Measurements from ENCODE around the gene CES2. TPM values are rescaled to one million over a fixed set of nuclear protein-coding genes. Genes with fewer than 3 reads are reported as not detected.

Gene CES2
- total RNA-seq, 1 experiment from 2014 or later: 29.7 TPM

DNA sequence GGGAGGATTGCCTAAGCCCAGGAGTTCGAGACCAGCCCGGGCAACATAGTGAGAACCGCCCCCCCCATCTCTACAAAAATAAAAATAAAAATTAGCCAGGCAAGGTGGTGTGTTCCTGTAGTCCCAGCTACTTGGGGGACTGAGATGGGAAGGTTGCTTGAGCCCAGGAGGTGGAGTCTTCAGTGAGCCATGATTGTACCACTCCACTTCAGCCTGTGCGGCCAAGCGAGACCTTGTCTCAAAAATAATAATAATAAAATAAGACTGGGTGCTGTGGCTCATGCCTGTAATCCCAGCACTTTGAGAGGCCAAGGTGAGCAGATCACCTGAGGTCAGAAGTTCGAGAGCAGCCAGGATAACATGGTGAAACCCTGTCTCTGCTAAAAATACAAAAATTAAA is 43.5 kb upstream of the CES2 start:
- no peak for DNase-seq (ENCODE audit: low spot score)
- ChIA-PET CTCF (interaction anchor here (1.0 to 11.5 kb wide), 7 partner anchors 12 to 69 kb away, joined by 4 to 175 read pairs (median 6); partner anchors contain the start of genes CES3, NAE1 and RRAD), POLR2A (no interaction called here)
- Mint-ChIP-seq H3K4me3 (no peak overlapping the region), H3K36me3 (peaks cover 2% of the 10 kb centered on the region; the same call in 1 of the 2 replicates), H3K27me3 (ENCODE audit: low read depth) (no peaks in the 10 kb centered on the region), H3K9me3 (no peaks in the 10 kb centered on the region), H3K27ac (no peak overlapping the region), H3K4me1 (peaks cover 7% of the 10 kb centered on the region)
- TF ChIP-seq ESRRA (CRISPR knock-in tag; IDR thresholded peaks at IDR 0.05; ENCODE audit: borderline replicate concordance) (no peak), CBFB (CRISPR knock-in tag; IDR thresholded peaks at IDR 0.05; ENCODE audit: low read depth) (no peak), NFE2L1 (CRISPR knock-in tag; IDR thresholded peaks at IDR 0.05) (no peak)
- no peak for ATAC-seq

DNA sequence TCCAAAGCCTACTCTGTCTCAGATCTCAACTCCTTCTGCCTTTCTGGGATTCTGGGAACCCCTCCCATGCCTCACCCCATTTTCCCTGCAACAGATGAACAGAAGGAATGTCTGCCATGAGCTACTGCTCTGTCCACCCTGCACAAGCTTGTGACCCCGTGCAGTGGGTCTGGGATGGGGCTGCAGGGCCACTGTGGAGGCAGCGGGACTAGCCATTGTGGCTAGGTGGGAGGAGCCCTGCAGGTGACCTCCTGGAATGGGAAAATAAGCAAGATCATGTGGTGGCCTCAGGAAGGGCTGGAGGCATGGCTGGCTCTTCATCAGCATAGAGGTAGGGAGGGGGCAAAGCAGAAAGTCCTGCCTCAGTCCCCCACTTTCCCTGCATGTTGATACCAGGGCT is 41.3 kb upstream of the CES2 start:
- Mint-ChIP-seq H3K4me3 (no peak overlapping the region), H3K27me3 (ENCODE audit: low read depth) (no peaks in the 10 kb centered on the region), H3K36me3 (no peaks in the 10 kb centered on the region), H3K9me3 (no peaks in the 10 kb centered on the region), H3K4me1 (no peaks in the 10 kb centered on the region), H3K27ac (no peak overlapping the region)
- DNase-seq (ENCODE audit: low spot score) (no peak), ATAC-seq (no peak; the same call in 1 of the 2 replicates)
- ChIA-PET CTCF (interaction anchor here (1.3 to 11.5 kb wide), 9 partner anchors 10 to 261 kb away, joined by 4 to 175 read pairs (median 11); partner anchors contain the start of genes PDP2 and RRAD), POLR2A (no interaction called here)
- TF ChIP-seq, protein P1, sequence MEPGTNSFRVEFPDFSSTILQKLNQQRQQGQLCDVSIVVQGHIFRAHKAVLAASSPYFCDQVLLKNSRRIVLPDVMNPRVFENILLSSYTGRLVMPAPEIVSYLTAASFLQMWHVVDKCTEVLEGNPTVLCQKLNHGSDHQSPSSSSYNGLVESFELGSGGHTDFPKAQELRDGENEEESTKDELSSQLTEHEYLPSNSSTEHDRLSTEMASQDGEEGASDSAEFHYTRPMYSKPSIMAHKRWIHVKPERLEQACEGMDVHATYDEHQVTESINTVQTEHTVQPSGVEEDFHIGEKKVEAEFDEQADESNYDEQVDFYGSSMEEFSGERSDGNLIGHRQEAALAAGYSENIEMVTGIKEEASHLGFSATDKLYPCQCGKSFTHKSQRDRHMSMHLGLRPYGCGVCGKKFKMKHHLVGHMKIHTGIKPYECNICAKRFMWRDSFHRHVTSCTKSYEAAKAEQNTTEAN (CRISPR knock-in tag; IDR thresholded peaks at IDR 0.05): no peak
- TF ChIP-seq, protein P2, sequence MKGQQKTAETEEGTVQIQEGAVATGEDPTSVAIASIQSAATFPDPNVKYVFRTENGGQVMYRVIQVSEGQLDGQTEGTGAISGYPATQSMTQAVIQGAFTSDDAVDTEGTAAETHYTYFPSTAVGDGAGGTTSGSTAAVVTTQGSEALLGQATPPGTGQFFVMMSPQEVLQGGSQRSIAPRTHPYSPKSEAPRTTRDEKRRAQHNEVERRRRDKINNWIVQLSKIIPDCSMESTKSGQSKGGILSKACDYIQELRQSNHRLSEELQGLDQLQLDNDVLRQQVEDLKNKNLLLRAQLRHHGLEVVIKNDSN (CRISPR knock-in tag; IDR thresholded peaks at IDR 0.05): no peak
- TF ChIP-seq FOXP1 (CRISPR knock-in tag; IDR thresholded peaks at IDR 0.05; ENCODE audit: borderline replicate concordance) (no peak), ZNF423 (CRISPR knock-in tag; IDR thresholded peaks at IDR 0.05) (no peak), EMX1 (CRISPR knock-in tag; IDR thresholded peaks at IDR 0.05) (no peak), NFE2L1 (CRISPR knock-in tag; IDR thresholded peaks at IDR 0.05) (no peak), ZNF232 (CRISPR knock-in tag; IDR thresholded peaks at IDR 0.05) (no peak), ZNF121 (CRISPR knock-in tag; IDR thresholded peaks at IDR 0.05) (no peak)
- TF ChIP-seq, protein P3, sequence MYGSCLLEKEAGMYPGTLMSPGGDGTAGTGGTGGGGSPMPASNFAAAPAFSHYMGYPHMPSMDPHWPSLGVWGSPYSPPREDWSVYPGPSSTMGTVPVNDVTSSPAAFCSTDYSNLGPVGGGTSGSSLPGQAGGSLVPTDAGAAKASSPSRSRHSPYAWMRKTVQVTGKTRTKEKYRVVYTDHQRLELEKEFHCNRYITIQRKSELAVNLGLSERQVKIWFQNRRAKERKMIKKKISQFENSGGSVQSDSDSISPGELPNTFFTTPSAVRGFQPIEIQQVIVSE (CRISPR knock-in tag; IDR thresholded peaks at IDR 0.05; ENCODE audit: borderline replicate concordance): no peak
- TF ChIP-seq, protein P4, sequence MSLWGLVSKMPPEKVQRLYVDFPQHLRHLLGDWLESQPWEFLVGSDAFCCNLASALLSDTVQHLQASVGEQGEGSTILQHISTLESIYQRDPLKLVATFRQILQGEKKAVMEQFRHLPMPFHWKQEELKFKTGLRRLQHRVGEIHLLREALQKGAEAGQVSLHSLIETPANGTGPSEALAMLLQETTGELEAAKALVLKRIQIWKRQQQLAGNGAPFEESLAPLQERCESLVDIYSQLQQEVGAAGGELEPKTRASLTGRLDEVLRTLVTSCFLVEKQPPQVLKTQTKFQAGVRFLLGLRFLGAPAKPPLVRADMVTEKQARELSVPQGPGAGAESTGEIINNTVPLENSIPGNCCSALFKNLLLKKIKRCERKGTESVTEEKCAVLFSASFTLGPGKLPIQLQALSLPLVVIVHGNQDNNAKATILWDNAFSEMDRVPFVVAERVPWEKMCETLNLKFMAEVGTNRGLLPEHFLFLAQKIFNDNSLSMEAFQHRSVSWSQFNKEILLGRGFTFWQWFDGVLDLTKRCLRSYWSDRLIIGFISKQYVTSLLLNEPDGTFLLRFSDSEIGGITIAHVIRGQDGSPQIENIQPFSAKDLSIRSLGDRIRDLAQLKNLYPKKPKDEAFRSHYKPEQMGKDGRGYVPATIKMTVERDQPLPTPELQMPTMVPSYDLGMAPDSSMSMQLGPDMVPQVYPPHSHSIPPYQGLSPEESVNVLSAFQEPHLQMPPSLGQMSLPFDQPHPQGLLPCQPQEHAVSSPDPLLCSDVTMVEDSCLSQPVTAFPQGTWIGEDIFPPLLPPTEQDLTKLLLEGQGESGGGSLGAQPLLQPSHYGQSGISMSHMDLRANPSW (CRISPR knock-in tag; conservative IDR thresholded peaks at IDR 0.05; ENCODE audit: low read depth): no peak
- TF ChIP-seq, protein P5, sequence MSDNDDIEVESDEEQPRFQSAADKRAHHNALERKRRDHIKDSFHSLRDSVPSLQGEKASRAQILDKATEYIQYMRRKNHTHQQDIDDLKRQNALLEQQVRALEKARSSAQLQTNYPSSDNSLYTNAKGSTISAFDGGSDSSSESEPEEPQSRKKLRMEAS (CRISPR knock-in tag; IDR thresholded peaks at IDR 0.05): no peak
- TF ChIP-seq, protein P6, sequence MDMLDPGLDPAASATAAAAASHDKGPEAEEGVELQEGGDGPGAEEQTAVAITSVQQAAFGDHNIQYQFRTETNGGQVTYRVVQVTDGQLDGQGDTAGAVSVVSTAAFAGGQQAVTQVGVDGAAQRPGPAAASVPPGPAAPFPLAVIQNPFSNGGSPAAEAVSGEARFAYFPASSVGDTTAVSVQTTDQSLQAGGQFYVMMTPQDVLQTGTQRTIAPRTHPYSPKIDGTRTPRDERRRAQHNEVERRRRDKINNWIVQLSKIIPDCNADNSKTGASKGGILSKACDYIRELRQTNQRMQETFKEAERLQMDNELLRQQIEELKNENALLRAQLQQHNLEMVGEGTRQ (CRISPR knock-in tag; IDR thresholded peaks at IDR 0.05): no peak
- TF ChIP-seq, protein P7, sequence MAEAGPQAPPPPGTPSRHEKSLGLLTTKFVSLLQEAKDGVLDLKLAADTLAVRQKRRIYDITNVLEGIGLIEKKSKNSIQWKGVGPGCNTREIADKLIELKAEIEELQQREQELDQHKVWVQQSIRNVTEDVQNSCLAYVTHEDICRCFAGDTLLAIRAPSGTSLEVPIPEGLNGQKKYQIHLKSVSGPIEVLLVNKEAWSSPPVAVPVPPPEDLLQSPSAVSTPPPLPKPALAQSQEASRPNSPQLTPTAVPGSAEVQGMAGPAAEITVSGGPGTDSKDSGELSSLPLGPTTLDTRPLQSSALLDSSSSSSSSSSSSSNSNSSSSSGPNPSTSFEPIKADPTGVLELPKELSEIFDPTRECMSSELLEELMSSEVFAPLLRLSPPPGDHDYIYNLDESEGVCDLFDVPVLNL (CRISPR knock-in tag; IDR thresholded peaks at IDR 0.05; ENCODE audit: borderline replicate concordance, low read depth): no peak
- TF ChIP-seq, protein P8, sequence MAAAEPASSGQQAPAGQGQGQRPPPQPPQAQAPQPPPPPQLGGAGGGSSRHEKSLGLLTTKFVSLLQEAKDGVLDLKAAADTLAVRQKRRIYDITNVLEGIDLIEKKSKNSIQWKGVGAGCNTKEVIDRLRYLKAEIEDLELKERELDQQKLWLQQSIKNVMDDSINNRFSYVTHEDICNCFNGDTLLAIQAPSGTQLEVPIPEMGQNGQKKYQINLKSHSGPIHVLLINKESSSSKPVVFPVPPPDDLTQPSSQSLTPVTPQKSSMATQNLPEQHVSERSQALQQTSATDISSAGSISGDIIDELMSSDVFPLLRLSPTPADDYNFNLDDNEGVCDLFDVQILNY (CRISPR knock-in tag; IDR thresholded peaks at IDR 0.05): no peak
- TF ChIP-seq, protein P9, sequence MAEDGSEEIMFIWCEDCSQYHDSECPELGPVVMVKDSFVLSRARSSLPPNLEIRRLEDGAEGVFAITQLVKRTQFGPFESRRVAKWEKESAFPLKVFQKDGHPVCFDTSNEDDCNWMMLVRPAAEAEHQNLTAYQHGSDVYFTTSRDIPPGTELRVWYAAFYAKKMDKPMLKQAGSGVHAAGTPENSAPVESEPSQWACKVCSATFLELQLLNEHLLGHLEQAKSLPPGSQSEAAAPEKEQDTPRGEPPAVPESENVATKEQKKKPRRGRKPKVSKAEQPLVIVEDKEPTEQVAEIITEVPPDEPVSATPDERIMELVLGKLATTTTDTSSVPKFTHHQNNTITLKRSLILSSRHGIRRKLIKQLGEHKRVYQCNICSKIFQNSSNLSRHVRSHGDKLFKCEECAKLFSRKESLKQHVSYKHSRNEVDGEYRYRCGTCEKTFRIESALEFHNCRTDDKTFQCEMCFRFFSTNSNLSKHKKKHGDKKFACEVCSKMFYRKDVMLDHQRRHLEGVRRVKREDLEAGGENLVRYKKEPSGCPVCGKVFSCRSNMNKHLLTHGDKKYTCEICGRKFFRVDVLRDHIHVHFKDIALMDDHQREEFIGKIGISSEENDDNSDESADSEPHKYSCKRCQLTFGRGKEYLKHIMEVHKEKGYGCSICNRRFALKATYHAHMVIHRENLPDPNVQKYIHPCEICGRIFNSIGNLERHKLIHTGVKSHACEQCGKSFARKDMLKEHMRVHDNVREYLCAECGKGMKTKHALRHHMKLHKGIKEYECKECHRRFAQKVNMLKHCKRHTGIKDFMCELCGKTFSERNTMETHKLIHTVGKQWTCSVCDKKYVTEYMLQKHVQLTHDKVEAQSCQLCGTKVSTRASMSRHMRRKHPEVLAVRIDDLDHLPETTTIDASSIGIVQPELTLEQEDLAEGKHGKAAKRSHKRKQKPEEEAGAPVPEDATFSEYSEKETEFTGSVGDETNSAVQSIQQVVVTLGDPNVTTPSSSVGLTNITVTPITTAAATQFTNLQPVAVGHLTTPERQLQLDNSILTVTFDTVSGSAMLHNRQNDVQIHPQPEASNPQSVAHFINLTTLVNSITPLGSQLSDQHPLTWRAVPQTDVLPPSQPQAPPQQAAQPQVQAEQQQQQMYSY (CRISPR knock-in tag; IDR thresholded peaks at IDR 0.05): no peak
- TF ChIP-seq, protein P10, sequence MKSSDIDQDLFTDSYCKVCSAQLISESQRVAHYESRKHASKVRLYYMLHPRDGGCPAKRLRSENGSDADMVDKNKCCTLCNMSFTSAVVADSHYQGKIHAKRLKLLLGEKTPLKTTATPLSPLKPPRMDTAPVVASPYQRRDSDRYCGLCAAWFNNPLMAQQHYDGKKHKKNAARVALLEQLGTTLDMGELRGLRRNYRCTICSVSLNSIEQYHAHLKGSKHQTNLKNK (CRISPR knock-in tag; IDR thresholded peaks at IDR 0.05): no peak

All from WTC11 (cell line).